Measurements from ENCODE around the gene ENC1. TPM values are rescaled to one million over a fixed set of nuclear protein-coding genes. Genes with fewer than 3 reads are reported as not detected.
A peak's percentile ranks its signal among the peaks of the same experiment; 100 is the strongest.

Gene ENC1
- total and polyA plus RNA-seq, 8 donors: 34.6 to 265 (median 169) TPM

DNA sequence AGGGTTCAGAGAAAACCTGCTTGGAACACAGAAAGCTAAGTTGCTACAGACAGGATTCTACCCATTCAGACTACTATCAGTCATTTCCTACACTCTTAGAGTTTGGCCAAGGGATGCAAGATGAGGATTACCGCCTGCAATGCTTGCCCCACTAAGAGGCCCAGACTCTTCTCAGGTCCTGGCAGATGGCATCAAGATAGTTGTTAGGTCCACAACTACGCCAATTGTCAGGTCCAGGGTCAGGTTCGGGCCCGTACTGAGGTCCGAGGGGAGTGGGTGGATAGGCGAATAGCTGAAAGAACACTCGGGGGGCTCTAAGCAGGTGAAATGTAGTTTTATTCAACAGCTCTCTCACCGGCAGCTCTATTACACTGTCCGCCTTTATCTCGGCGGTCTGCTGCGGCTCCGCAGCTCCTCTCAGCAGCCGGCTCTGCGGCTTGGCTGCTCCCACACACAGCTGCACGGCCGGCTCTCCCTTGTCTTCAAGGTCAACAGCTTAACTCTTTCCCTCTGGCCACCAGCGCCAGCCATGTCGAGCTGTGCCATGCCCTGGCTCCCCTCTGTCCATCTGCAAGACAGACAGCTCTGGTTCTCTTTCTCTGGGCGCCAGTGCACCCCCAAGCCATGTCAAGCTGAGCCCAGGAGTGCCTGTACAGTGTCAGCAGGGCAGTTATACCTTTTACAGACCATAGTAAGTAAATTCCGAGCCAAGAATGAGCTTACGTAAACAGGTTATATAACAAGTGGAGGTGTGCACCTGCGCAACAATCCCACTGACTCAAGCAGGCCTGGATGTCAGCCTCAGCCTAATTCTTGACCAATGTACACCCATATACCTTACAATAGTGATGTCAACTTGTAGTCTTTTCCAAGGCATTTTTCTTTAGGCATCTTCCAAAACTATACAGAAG is 24.0 kb downstream of the ENC1 start:
- ATAC-seq (no peak), DNase-seq (peak in 1 of 4 donors; percentile 65)
- Histone ChIP-seq H3K36me3 (no peaks in the 10 kb centered on the region), H3K27ac (no peak overlapping the region), H3K9me3 (no peaks in the 10 kb centered on the region), H3K27me3 (no peaks in the 10 kb centered on the region), H3K4me3 (no peak overlapping the region), H3K4me1 (no peaks in the 10 kb centered on the region)
- intact Hi-C loops (cut with DNase I): no loop called here
- TF ChIP-seq, protein P1, sequence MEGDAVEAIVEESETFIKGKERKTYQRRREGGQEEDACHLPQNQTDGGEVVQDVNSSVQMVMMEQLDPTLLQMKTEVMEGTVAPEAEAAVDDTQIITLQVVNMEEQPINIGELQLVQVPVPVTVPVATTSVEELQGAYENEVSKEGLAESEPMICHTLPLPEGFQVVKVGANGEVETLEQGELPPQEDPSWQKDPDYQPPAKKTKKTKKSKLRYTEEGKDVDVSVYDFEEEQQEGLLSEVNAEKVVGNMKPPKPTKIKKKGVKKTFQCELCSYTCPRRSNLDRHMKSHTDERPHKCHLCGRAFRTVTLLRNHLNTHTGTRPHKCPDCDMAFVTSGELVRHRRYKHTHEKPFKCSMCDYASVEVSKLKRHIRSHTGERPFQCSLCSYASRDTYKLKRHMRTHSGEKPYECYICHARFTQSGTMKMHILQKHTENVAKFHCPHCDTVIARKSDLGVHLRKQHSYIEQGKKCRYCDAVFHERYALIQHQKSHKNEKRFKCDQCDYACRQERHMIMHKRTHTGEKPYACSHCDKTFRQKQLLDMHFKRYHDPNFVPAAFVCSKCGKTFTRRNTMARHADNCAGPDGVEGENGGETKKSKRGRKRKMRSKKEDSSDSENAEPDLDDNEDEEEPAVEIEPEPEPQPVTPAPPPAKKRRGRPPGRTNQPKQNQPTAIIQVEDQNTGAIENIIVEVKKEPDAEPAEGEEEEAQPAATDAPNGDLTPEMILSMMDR (IDR thresholded peaks at IDR 0.05): no peak

DNA sequence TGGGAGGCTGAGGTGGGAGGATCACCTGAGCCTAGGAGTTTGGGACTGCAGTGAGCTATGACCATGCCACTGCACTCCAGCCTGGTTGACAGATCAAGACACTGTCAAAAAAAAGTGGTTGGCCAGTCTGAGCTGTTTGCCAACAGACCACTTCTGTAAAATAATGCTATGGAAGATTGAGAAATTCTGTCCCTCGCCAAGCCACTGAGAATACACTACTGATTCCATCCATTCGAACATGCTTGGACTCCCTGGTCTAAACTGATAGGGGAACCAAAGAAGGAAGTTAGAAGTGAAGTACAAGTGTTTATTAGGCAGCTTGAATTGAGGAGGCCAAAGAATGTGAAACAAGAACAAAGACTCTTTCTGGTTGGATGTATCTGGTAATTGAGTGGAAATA is 27.2 kb downstream of the ENC1 start:
- Histone ChIP-seq H3K36me3 (no peaks in the 10 kb centered on the region), H3K4me3 (no peak overlapping the region), H3K4me1 (no peaks in the 10 kb centered on the region), H3K27me3 (no peaks in the 10 kb centered on the region), H3K9me3 (no peaks in the 10 kb centered on the region), H3K27ac (no peak overlapping the region)
- intact Hi-C loops (cut with DNase I): no loop called here
- TF ChIP-seq, protein P1 (IDR thresholded peaks at IDR 0.05): no peak
- peak; percentile 57 for ATAC-seq
- no peak for DNase-seq

DNA sequence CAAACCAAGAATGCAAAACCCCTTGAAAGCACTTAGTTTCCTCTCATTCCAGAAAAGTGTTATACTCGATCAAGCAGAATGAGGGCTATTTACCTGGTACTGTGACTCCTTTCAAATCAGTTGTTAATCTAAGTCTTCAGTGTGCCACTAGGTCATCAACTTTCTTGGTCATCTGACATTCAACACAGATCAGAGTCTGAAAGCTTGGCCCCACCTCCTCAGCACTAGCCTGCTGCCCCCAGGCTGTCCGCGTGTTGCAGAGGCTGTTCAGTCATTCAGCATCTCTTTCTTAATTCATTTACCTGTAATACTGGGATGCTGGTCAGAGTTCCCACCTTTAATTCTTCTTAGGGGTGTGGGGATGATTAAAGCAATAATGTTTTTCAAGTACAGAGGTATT is 28.5 kb downstream of the ENC1 start:
- Histone ChIP-seq H3K9me3 (no peaks in the 10 kb centered on the region), H3K27me3 (no peaks in the 10 kb centered on the region), H3K4me1 (no peaks in the 10 kb centered on the region), H3K4me3 (no peak overlapping the region), H3K27ac (no peak overlapping the region), H3K36me3 (no peaks in the 10 kb centered on the region)
- ATAC-seq (no peak), DNase-seq (no peak)
- TF ChIP-seq, protein P1 (IDR thresholded peaks at IDR 0.05): no peak
- intact Hi-C loops (cut with DNase I): no loop called here

DNA sequence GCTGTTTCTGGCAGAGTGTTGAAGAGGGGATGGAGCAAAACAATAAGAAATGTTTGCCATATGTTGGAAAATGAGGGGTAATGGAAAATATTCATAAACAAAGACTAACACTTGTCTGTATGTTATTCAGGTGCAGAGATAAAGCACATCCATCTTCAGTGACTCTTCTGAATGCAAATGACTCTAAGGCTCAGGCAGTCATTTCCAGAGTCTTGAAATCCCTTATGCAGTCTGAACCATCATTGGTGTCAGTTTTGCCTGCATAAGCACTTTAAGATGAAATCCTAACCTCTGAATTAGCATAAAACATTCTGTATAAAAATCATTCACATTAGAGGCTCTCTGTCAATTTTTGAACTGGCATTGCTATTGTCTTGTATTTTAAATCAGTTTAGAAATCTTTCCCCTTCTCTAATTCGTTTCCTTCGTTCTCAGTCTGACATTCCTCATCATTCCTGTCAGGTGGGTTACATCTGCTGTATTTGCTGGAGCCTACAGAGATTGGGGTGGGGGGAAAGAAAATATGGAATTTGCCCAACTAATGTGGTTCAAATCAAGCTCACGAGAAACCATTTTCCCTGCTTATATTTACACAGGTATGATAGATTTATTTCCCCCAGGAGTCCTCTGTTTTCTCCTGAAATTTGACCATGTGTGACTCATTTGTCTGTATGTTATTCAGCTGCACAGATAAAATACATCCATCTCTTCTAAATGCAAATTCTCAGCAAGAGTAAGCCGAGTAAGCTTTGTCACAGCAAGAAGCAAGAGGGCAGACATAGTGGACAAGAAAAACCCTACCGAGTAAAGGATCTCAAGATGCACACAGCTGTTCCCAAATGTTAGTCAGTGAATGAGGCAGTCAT is 31.6 kb downstream of the ENC1 start:
- Histone ChIP-seq H3K9me3 (no peaks in the 10 kb centered on the region), H3K36me3 (no peaks in the 10 kb centered on the region), H3K4me3 (no peak overlapping the region), H3K27ac (no peak overlapping the region), H3K27me3 (no peaks in the 10 kb centered on the region), H3K4me1 (no peaks in the 10 kb centered on the region)
- TF ChIP-seq, protein P1 (IDR thresholded peaks at IDR 0.05): no peak
- ATAC-seq (no peak), DNase-seq (no peak)
- intact Hi-C loops (cut with DNase I): no loop called here

DNA sequence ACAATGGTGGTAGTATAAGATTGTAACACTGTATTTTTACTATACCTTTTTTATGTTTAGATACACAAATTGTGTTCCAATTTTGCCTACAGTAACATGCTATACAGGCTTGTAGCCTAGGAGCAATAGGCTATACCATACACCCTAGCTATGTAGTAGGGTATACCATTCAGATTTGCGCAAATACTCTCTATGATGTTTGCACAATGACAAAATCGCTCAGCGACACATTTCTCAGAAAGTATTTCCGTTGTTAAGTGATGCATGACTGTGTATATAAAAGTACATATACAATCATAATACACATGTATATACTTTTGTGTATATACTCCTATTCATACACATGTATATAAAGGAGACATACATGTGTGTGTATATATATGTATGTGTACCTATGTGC is 34.8 kb downstream of the ENC1 start:
- Histone ChIP-seq H3K4me3 (no peak overlapping the region), H3K27ac (no peak overlapping the region), H3K27me3 (no peaks in the 10 kb centered on the region), H3K36me3 (no peaks in the 10 kb centered on the region), H3K9me3 (no peaks in the 10 kb centered on the region), H3K4me1 (no peaks in the 10 kb centered on the region)
- DNase-seq (no peak), ATAC-seq (no peak)
- intact Hi-C loops (cut with DNase I): no loop called here
- TF ChIP-seq, protein P1 (IDR thresholded peaks at IDR 0.05): no peak

All from left lung (tissue), 10 donors.